ENCODE results near the gene DDIT3.

The DDIT3 gene

GRCh38 chr12:57548488-57548887 is 28.2 kb upstream of the DDIT3 start:
- TF ChIP-seq EP300 (IDR thresholded peaks at IDR 0.05; ENCODE audit: borderline replicate concordance) = no peak
- TF ChIP-seq CEBPB (IDR thresholded peaks at IDR 0.05) = no peak
- no peak for TF ChIP-seq RAD21 (IDR thresholded peaks at IDR 0.05; ENCODE audit: low read depth)
- TF ChIP-seq TCF12 (IDR thresholded peaks at IDR 0.05; ENCODE audit: low read depth) = no peak
- TF ChIP-seq MAX (IDR thresholded peaks at IDR 0.05) = no peak
- TF ChIP-seq FOXM1 (IDR thresholded peaks at IDR 0.05; ENCODE audit: borderline replicate concordance, low read depth) = no peak
- no peak for TF ChIP-seq USF1 (IDR thresholded peaks at IDR 0.05)
- no peak for TF ChIP-seq TEAD4 (IDR thresholded peaks at IDR 0.05)
- TF ChIP-seq EGR1 (IDR thresholded peaks at IDR 0.05) = no peak
- TF ChIP-seq REST (IDR thresholded peaks at IDR 0.05; ENCODE audit: low read depth) = no peak
- no peak for TF ChIP-seq ZBTB7A (IDR thresholded peaks at IDR 0.05; ENCODE audit: low read depth)
- TF ChIP-seq TAF1 (IDR thresholded peaks at IDR 0.05; ENCODE audit: low read depth) = no peak
- no peak for TF ChIP-seq NFIC (IDR thresholded peaks at IDR 0.05)
- TF ChIP-seq CREB1 (IDR thresholded peaks at IDR 0.05; ENCODE audit: low read depth) = no peak
- TF ChIP-seq YY1 (IDR thresholded peaks at IDR 0.05; ENCODE audit: low read depth) = no peak

GRCh38 chr12:57548013-57548315 is 27.6 kb upstream of the DDIT3 start:
- TF ChIP-seq EP300 (IDR thresholded peaks at IDR 0.05; ENCODE audit: borderline replicate concordance) = no peak
- no peak for TF ChIP-seq FOXM1 (IDR thresholded peaks at IDR 0.05; ENCODE audit: borderline replicate concordance, low read depth)
- TF ChIP-seq NFIC (IDR thresholded peaks at IDR 0.05) = no peak
- no peak for TF ChIP-seq ZBTB7A (IDR thresholded peaks at IDR 0.05; ENCODE audit: low read depth)
- TF ChIP-seq EGR1 (IDR thresholded peaks at IDR 0.05) = no peak
- TF ChIP-seq TEAD4 (IDR thresholded peaks at IDR 0.05) = no peak
- TF ChIP-seq USF1 (IDR thresholded peaks at IDR 0.05) = no peak
- no peak for TF ChIP-seq YY1 (IDR thresholded peaks at IDR 0.05; ENCODE audit: low read depth)
- TF ChIP-seq TAF1 (IDR thresholded peaks at IDR 0.05; ENCODE audit: low read depth) = no peak
- TF ChIP-seq REST (IDR thresholded peaks at IDR 0.05; ENCODE audit: low read depth) = no peak
- TF ChIP-seq RAD21 (IDR thresholded peaks at IDR 0.05; ENCODE audit: low read depth) = no peak
- TF ChIP-seq CREB1 (IDR thresholded peaks at IDR 0.05; ENCODE audit: low read depth) = no peak
- TF ChIP-seq MAX (IDR thresholded peaks at IDR 0.05) = no peak
- no peak for TF ChIP-seq TCF12 (IDR thresholded peaks at IDR 0.05; ENCODE audit: low read depth)

GRCh38 chr12:57547288-57548012 is 27.1 kb upstream of the DDIT3 start:
- TF ChIP-seq TEAD4 (IDR thresholded peaks at IDR 0.05) (no peak), CREB1 (IDR thresholded peaks at IDR 0.05; ENCODE audit: low read depth) (peak; percentile 89), USF1 (IDR thresholded peaks at IDR 0.05) (no peak), RAD21 (IDR thresholded peaks at IDR 0.05; ENCODE audit: low read depth) (no peak), NFIC (IDR thresholded peaks at IDR 0.05) (no peak), CEBPB (IDR thresholded peaks at IDR 0.05) (no peak), EGR1 (IDR thresholded peaks at IDR 0.05) (no peak), ZBTB7A (IDR thresholded peaks at IDR 0.05; ENCODE audit: low read depth) (no peak), TAF1 (IDR thresholded peaks at IDR 0.05; ENCODE audit: low read depth) (no peak), TCF12 (IDR thresholded peaks at IDR 0.05; ENCODE audit: low read depth) (no peak), REST (IDR thresholded peaks at IDR 0.05; ENCODE audit: low read depth) (no peak), YY1 (IDR thresholded peaks at IDR 0.05; ENCODE audit: low read depth) (peak; percentile 66), FOXM1 (IDR thresholded peaks at IDR 0.05; ENCODE audit: borderline replicate concordance, low read depth) (no peak)
